Measurements from ENCODE around the gene SLC12A8.
A peak's percentile ranks its signal among the peaks of the same experiment; 100 is the strongest.

Gene SLC12A8

DNA sequence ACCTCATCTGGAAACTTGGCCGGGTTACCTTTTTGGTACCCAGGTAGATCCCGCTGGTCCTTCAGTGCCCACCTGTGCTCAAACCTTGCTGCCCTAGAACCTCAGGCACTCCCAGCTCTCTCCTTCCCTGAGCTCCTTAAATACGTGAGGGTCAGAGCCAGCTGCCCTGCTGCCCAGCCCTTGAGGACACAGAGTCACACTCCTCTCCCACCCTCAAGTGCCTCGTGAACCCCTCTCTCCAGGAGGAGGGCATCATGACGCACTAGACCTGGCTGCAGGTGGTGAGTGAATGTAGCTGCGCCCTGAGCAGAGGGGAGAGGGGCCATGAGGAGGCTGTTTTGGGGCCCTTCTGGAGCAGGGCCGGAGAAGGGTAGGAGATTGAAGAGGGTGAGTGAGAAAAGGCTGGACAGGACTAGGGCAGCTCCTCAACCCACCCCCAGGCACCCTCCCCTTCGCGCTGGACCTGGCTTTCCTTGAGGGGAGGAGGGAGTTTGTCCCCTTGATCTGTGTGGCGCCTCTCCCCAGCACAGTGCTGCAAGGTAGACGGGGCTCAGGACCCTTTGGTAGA, 941 bp downstream of the SLC12A8 start:
- H3K9me3 ChIP-seq (ENCODE audit: low read length) = no peaks in the 10 kb centered on the region
- H3K36me3 ChIP-seq (ENCODE audit: insufficient read depth, low read length) = no peaks in the 10 kb centered on the region
- peaks cover 40% of the 10 kb centered on the region for H3K27me3 ChIP-seq (ENCODE audit: insufficient read depth, low read length)
- H2AFZ ChIP-seq (ENCODE audit: low read depth, low read length) = peak overlapping the region; percentile 83
- peaks cover 17% of the 10 kb centered on the region for H3K4me1 ChIP-seq (ENCODE audit: insufficient read depth, low read length)
- peak overlapping the region; percentile 42 for H3K4me3 ChIP-seq (ENCODE audit: low read length)

DNA sequence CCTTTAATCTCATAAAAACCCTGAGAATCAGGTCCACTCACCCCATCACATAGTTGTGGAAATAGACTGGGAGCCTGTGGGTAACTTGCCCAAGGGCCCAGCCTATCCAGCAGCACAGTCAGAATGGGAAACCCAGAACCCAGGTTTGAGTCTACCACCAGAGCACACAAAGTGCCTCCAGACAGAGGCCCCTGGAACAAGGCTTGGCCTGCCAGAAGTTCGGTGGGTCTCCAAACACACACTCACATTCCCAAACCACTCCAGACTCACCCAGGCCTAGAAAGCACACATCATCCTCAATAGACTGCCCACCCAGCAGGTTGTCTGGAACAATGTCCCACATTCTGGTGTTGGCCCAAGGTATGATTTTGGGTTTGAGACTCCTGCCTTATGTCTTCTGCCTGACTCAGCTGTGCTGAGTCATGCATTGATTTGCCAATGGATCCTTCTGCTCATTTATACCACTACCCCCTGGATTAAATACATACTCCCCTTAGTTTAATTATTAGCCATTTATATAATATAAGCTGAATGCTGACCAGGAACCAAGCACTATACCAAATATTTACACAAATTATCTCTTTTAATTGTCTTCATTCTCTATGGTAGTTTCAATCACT, 4.5 kb downstream of the SLC12A8 start:
- Histone ChIP-seq H2AFZ (ENCODE audit: low read depth, low read length) (no peak overlapping the region), H3K27me3 (ENCODE audit: insufficient read depth, low read length) (peaks cover 31% of the 10 kb centered on the region), H3K36me3 (ENCODE audit: insufficient read depth, low read length) (no peaks in the 10 kb centered on the region), H3K4me3 (ENCODE audit: low read length) (no peak overlapping the region), H3K9me3 (ENCODE audit: low read length) (no peaks in the 10 kb centered on the region), H3K4me1 (ENCODE audit: insufficient read depth, low read length) (peaks cover 13% of the 10 kb centered on the region)

DNA sequence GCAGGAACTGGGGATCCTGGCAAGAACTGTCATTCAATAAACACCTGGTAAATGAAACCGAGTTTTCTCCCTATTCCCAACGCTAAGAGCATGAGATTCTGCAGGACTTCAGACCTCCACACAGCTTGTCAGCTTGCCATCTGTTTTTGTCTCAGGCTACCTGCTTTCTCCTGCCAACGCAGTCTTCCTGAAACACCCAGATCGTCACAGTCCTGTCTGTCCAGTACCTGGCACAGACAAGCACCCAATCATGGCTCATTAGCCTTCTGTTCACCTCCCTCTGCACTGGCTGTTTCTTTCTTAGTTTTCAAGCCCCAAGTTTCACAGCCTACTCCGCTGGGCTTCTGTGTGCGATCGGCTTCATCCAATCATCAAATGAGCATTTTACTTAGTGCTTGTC, 5.0 kb downstream of the SLC12A8 start:
- Histone ChIP-seq H3K4me1 (ENCODE audit: insufficient read depth, low read length) (peaks cover 8% of the 10 kb centered on the region), H2AFZ (ENCODE audit: low read depth, low read length) (no peak overlapping the region), H3K36me3 (ENCODE audit: insufficient read depth, low read length) (no peaks in the 10 kb centered on the region), H3K4me3 (ENCODE audit: low read length) (no peak overlapping the region), H3K9me3 (ENCODE audit: low read length) (no peaks in the 10 kb centered on the region), H3K27me3 (ENCODE audit: insufficient read depth, low read length) (peaks cover 26% of the 10 kb centered on the region)

DNA sequence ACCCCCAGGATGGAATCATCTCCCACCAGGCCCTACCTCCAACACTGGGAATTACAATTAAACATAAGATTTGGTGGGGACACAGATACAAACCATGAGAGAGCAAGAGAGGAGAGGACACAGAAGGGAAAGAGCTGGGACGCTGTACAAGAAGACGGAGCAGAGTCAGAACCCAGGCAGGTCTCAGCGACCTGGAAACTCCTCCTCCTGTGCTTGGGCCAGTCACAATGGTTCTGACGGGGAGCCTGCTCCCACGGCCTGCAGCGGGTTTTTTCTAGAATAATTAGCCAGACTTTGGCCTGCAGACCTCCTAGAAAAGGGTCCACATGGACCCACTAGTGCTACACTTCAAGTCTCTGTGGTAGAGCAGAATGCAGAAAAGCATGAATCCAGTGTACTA, 5.6 kb downstream of the SLC12A8 start:
- Histone ChIP-seq H3K36me3 (ENCODE audit: insufficient read depth, low read length) (no peaks in the 10 kb centered on the region), H3K9me3 (ENCODE audit: low read length) (no peaks in the 10 kb centered on the region), H3K27me3 (ENCODE audit: insufficient read depth, low read length) (peaks cover 21% of the 10 kb centered on the region), H2AFZ (ENCODE audit: low read depth, low read length) (no peak overlapping the region), H3K4me3 (ENCODE audit: low read length) (no peak overlapping the region), H3K4me1 (ENCODE audit: insufficient read depth, low read length) (peaks cover 2% of the 10 kb centered on the region)

DNA sequence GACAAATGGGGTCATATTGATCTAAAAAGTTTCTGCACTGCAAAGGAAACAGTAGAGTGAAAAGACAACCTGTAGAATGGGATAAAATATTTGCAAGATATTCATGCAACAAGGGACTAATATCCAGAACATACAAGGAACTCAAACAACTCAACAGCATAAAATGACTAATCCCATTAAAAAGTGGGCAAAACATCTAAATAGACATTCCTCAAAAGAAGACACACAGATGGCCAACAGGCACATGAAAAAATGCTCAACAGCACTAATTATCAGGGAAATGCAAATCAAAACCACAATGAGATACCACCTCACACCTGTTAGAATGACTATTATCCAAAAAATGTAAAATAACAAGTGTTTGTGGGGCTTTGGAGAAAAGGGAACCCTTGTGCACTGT, 8.8 kb downstream of the SLC12A8 start:
- peaks cover 3% of the 10 kb centered on the region for H3K27me3 ChIP-seq (ENCODE audit: insufficient read depth, low read length)
- H2AFZ ChIP-seq (ENCODE audit: low read depth, low read length) = no peak overlapping the region
- H3K9me3 ChIP-seq (ENCODE audit: low read length) = no peaks in the 10 kb centered on the region
- no peak overlapping the region for H3K4me3 ChIP-seq (ENCODE audit: low read length)
- H3K36me3 ChIP-seq (ENCODE audit: insufficient read depth, low read length) = no peaks in the 10 kb centered on the region
- no peaks in the 10 kb centered on the region for H3K4me1 ChIP-seq (ENCODE audit: insufficient read depth, low read length)

DNA sequence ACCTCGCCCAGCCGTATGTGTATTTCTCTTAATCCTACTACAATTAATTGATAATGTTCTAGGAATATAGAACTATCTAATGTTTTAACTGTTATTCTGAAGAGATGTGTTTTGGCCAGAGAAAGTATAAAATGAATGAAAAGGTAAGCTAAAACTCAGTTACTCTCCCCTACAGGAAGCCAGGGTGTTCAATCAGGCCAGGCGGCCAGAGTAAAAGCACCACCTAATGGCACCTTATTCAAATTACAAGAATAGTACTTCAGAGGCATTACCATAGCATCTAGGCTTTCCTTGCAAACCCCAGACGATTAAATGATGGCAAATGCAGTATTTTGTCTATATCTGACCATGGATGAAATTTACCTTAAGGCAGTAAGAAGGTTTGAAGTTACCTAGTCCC, 10.4 kb downstream of the SLC12A8 start:
- Histone ChIP-seq H3K27me3 (ENCODE audit: insufficient read depth, low read length) (no peaks in the 10 kb centered on the region), H3K9me3 (ENCODE audit: low read length) (no peaks in the 10 kb centered on the region), H3K36me3 (ENCODE audit: insufficient read depth, low read length) (no peaks in the 10 kb centered on the region), H3K4me1 (ENCODE audit: insufficient read depth, low read length) (no peaks in the 10 kb centered on the region), H3K4me3 (ENCODE audit: low read length) (no peak overlapping the region), H2AFZ (ENCODE audit: low read depth, low read length) (no peak overlapping the region)

DNA sequence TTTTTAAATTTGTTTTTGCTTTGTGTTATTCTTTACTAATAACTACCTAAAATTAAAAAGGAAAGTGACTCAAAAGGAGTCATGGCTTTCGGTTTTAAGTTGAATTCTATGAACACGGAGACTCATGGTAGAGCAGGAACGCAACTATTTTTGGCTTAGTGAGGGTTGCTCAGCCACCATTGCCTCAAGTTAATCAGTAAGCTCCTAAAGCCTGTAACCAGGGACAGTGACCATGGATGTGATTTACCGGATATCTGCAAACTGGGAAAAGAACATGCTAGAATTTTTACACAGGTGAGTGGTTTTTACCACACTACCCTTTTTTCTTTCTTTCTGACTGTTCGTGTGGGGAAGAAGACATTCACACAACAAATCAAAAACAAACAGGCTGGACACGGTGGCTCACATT, 11.8 kb downstream of the SLC12A8 start:
- no peaks in the 10 kb centered on the region for H3K36me3 ChIP-seq (ENCODE audit: insufficient read depth, low read length)
- H2AFZ ChIP-seq (ENCODE audit: low read depth, low read length) = no peak overlapping the region
- no peak overlapping the region for H3K4me3 ChIP-seq (ENCODE audit: low read length)
- no peaks in the 10 kb centered on the region for H3K27me3 ChIP-seq (ENCODE audit: insufficient read depth, low read length)
- H3K9me3 ChIP-seq (ENCODE audit: low read length) = no peaks in the 10 kb centered on the region
- no peaks in the 10 kb centered on the region for H3K4me1 ChIP-seq (ENCODE audit: insufficient read depth, low read length)

DNA sequence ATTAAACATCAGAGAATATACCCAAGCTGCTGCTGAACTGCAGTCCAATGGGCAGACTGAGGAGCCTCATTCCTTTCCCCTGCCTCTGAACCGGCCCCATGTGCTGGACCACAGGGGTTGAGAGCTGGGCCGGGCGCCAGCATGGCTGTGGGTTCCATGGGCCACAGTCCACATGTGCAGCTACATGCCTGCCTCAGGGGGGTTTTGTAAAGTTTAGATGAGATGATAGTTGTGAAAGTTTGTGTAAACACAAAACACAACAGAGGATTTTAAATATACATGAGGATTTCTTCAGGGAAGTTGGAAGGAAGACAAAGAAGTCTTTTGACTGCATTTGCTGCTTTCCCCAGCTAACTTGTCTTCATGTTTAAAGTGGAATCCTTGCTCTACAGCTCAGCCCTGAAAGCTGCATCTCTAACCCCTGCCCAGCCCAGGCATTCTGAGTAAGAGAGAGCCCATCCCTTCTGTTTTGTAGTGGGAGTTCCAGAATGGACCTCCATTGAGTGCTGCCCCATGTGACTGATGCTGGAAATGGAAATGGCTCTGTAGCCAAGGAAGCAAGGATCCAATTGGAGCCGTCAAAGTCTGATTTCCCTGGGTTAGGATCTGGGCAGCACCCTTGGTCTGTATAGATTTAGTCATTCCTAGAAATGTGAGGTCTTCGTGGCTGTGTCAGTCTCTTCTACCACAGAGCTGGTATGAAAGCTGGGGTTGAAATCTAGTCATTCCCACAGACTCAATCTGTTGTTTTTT, 17.5 kb downstream of the SLC12A8 start:
- Histone ChIP-seq H3K27me3 (ENCODE audit: insufficient read depth, low read length) (peaks cover 3% of the 10 kb centered on the region), H3K36me3 (ENCODE audit: insufficient read depth, low read length) (no peaks in the 10 kb centered on the region), H3K4me1 (ENCODE audit: insufficient read depth, low read length) (no peaks in the 10 kb centered on the region), H3K9me3 (ENCODE audit: low read length) (no peaks in the 10 kb centered on the region), H2AFZ (ENCODE audit: low read depth, low read length) (no peak overlapping the region), H3K4me3 (ENCODE audit: low read length) (no peak overlapping the region)

DNA sequence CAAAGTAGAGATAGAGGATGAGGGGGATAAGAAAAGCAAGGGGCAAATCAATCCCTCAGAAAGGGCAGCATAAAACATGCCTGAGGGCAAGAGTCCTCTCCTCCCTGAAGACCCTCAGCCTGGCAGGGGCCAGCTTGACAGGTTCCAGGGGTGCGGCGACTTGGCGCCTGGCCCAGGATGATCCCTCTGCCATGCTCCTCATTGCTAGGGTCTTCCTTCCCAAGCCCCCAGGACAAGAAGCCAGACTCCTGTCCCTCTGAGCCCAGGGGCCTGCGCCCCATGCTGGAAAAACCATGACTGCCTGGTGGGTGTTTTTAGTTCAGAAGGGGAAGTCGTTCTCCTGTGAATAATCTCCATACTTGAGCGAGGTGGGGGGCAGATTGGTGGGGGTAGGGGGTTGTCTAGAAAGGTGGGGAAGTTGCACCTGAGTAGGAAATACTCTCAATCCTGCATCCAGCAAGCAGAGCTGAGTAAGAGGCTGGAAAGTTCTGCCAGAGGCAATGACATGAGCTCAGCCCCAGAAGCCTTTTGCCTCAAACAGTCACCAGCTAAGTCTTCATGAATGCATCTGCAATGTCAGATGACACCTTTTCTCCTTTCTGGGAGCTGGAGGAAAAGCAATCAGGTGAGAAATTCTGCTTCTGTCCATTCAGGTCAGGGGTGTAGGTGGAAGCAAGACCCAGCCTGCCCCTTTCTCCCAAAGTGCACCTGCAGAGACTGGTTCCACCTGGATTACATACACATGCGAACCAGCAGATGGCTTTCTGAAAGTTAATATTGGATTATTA, 18.3 kb downstream of the SLC12A8 start:
- Histone ChIP-seq H3K4me1 (ENCODE audit: insufficient read depth, low read length) (no peaks in the 10 kb centered on the region), H3K9me3 (ENCODE audit: low read length) (no peaks in the 10 kb centered on the region), H3K36me3 (ENCODE audit: insufficient read depth, low read length) (no peaks in the 10 kb centered on the region), H3K4me3 (ENCODE audit: low read length) (no peak overlapping the region), H3K27me3 (ENCODE audit: insufficient read depth, low read length) (peaks cover 3% of the 10 kb centered on the region), H2AFZ (ENCODE audit: low read depth, low read length) (no peak overlapping the region)

DNA sequence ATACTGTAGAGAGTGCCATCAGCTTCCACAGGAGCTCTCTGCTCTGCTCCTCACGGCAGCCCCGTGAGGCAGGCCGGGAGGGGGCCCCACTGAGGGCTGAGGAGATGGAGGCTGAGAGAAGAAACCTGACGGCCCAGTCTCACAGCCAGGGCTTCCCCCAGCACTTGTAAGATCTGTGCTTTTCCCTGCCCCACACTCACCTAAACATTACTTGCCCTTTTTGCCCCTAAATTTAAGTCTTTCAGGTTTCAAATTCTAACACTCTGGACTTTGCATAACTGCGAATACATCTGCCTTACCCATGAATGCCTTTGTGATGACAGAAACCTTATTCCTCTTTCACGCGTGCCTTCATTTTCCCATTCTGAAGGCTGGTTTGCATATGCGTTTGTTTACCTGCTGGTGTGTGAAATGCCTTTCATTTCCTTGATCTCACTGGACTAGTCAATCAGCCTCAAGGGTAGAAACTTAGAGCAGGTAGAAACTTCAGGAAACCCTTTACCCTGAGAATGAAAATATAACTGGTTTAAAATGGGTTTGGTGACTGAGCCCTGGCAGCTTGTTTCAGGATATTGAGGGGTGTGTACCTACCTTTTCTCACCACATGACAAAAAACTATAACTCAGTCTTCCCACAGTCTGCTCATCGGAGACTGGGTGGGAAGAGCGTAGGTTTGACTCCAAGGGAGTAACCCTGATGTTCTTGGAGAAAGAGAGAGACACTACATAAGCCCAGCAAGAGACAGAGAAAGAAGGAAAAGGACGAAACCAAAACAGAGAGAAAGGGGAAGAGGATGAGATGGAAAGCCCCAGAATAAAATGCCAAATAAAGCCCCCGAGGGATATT, 20.1 kb downstream of the SLC12A8 start:
- Histone ChIP-seq H3K9me3 (ENCODE audit: low read length) (no peaks in the 10 kb centered on the region), H3K4me1 (ENCODE audit: insufficient read depth, low read length) (no peaks in the 10 kb centered on the region), H3K36me3 (ENCODE audit: insufficient read depth, low read length) (no peaks in the 10 kb centered on the region), H3K4me3 (ENCODE audit: low read length) (no peak overlapping the region), H2AFZ (ENCODE audit: low read depth, low read length) (no peak overlapping the region), H3K27me3 (ENCODE audit: insufficient read depth, low read length) (peaks cover 3% of the 10 kb centered on the region)

DNA sequence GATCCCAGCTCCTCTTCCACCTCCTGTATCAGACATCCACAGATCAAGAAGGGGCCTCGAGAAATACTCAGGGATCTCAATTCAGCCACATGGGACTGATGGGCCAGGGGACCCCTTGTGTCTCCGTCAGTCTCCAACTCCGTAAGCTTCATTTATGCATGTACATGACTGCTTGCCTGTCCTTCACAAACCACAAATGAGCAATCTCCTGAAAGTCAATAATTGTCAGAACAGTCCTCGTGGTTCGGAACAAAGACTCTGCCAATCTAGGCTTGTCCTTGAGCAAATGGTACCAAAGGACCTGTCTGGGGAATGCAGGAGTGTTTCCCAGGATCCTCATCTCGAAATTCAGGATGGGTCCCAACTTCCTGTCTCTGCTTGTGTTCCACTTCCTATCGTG, 20.8 kb downstream of the SLC12A8 start:
- H3K36me3 ChIP-seq (ENCODE audit: insufficient read depth, low read length) = no peaks in the 10 kb centered on the region
- H3K27me3 ChIP-seq (ENCODE audit: insufficient read depth, low read length) = peaks cover 3% of the 10 kb centered on the region
- peaks cover 3% of the 10 kb centered on the region for H3K4me1 ChIP-seq (ENCODE audit: insufficient read depth, low read length)
- no peaks in the 10 kb centered on the region for H3K9me3 ChIP-seq (ENCODE audit: low read length)
- H3K4me3 ChIP-seq (ENCODE audit: low read length) = no peak overlapping the region
- H2AFZ ChIP-seq (ENCODE audit: low read depth, low read length) = no peak overlapping the region

DNA sequence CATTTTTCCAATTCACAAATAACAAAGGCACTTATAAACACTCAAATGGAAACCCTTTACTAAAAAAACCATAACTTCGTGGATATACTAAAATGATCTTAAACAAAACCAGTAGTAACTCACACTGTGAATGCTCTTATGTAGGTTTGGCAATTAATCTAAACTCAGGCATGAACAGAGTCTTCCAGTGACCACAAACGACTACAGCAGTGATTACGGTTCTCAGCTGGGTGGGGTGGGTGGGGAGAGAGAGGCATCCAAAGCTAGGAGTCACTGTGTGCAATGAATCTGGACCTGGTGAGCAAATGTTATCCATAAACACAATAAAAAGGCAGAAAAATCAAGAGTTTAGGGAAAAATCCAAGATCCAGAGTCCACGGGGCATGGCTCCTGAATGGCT, 21.3 kb downstream of the SLC12A8 start:
- Histone ChIP-seq H3K9me3 (ENCODE audit: low read length) (no peaks in the 10 kb centered on the region), H3K4me3 (ENCODE audit: low read length) (no peak overlapping the region), H3K27me3 (ENCODE audit: insufficient read depth, low read length) (peaks cover 3% of the 10 kb centered on the region), H3K36me3 (ENCODE audit: insufficient read depth, low read length) (no peaks in the 10 kb centered on the region), H3K4me1 (ENCODE audit: insufficient read depth, low read length) (peaks cover 8% of the 10 kb centered on the region), H2AFZ (ENCODE audit: low read depth, low read length) (no peak overlapping the region)

Data from neuron (in vitro differentiated cells).